ENCODE data around the gene RALY. TPM values are rescaled to one million over a fixed set of nuclear protein-coding genes. Genes with fewer than 3 reads are reported as not detected.

The RALY gene
- polyA plus RNA-seq, 2 donors, result 90.6 to 118 TPM

DNA sequence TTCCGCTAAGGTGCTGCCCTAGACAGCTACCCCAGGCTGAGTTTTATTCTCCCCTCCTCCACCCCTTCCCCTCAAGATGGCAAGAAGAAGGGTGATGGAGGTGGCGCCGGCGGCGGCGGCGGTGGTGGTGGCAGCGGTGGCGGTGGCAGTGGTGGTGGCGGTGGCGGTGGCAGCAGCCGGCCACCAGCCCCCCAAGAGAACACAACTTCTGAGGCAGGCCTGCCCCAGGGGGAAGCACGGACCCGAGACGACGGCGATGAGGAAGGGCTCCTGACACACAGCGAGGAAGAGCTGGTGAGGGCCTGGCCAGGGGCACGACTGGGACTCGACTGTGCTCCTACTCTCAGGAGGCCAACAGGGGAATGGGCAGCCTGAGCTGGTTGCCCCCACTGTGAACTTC lies 83.2 kb downstream of the RALY start:
- Histone ChIP-seq H3K4me3 (ENCODE audit: low read depth in 1 of 2, low read length in 2 of 2) (no peak overlapping the region), H3K27me3 (ENCODE audit: control insufficient read depth in 1 of 2, insufficient read depth in 2 of 2, low read length in 2 of 2) (no peaks in the 10 kb centered on the region), H3K9me3 (ENCODE audit: control insufficient read depth in 2 of 2, insufficient read depth in 1 of 2, low read depth in 1 of 2, low read length in 1 of 2) (no peaks in the 10 kb centered on the region), H3K4me1 (ENCODE audit: control insufficient read depth in 2 of 2, insufficient read depth in 2 of 2, low read length in 1 of 2) (no peaks in the 10 kb centered on the region), H3K36me3 (ENCODE audit: control insufficient read depth in 2 of 2, insufficient read depth in 2 of 2, low read length in 1 of 2) (peaks cover 19 to 66% of the 10 kb centered on the region in 2 donors), H3K27ac (ENCODE audit: low read depth in 2 of 2, low read length in 1 of 2) (no peak overlapping the region)
- 97 to 98% methylated on average over 19 to 20 of the region's 20 CpGs for WGBS, 2 donors

DNA sequence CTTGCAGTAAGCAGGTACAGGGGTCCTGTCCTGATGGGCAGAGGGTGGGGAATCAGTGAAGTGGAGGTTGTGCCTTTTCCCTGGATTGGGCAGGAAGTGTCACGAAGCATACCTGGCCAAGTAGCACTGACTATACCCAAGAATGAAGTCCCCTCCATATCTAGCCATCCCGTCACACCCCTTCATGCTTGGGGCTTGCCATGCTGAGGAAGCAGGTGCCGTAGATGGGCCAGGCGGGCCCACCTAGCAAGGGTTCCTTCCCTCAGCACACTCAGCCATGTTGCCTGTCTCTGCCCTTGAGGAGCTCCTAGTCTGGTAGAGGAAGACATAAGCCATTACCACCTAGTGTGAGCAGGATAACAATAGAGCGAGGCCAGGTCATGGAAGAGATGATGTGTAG lies 84.8 kb downstream of the RALY start:
- WGBS, 2 donors, result 97 to 100% methylated on average over 5 of the region's 5 CpGs

DNA sequence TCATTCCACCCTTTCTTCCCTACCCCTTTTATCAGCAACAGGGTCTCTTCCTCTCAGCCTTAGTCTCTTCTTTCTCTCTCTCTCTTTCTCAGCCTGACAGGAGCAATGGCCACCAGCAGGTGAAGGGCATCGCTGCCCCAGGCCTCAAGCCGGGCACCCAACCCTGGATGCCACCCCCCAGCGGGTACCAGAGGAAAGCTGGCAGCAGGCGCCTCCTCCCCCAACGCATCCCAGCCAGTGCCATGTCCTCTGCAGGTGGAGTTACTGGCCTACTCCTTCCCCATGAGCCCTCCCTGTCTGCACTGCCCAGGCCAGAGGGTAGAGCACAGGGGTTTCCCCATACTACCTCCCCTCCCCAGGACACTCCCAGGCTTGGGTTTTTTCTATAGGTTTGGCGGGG lies 86.1 kb downstream of the RALY start:
- no peaks in the 10 kb centered on the region for H3K27me3 ChIP-seq (ENCODE audit: control insufficient read depth in 1 of 2, insufficient read depth in 2 of 2, low read length in 2 of 2)
- 95 to 100% methylated on average over 6 of the region's 6 CpGs for WGBS, 2 donors
- no peak overlapping the region for H3K27ac ChIP-seq (ENCODE audit: low read depth in 2 of 2, low read length in 1 of 2)
- H3K4me3 ChIP-seq (ENCODE audit: low read depth in 1 of 2, low read length in 2 of 2), result no peak overlapping the region
- H3K4me1 ChIP-seq (ENCODE audit: control insufficient read depth in 2 of 2, insufficient read depth in 2 of 2, low read length in 1 of 2), result peaks cover 0 to 6% of the 10 kb centered on the region in 2 donors
- H3K36me3 ChIP-seq (ENCODE audit: control insufficient read depth in 2 of 2, insufficient read depth in 2 of 2, low read length in 1 of 2), result peaks cover 23 to 57% of the 10 kb centered on the region in 2 donors
- H3K9me3 ChIP-seq (ENCODE audit: control insufficient read depth in 2 of 2, insufficient read depth in 1 of 2, low read depth in 1 of 2, low read length in 1 of 2), result no peaks in the 10 kb centered on the region

More for the DNA sequence above, 84.8 kb downstream of the RALY start:
- Histone ChIP-seq H3K36me3 (ENCODE audit: control insufficient read depth in 2 of 2, insufficient read depth in 2 of 2, low read length in 1 of 2) (peaks cover 24 to 60% of the 10 kb centered on the region in 2 donors), H3K9me3 (ENCODE audit: control insufficient read depth in 2 of 2, insufficient read depth in 1 of 2, low read depth in 1 of 2, low read length in 1 of 2) (no peaks in the 10 kb centered on the region), H3K4me3 (ENCODE audit: low read depth in 1 of 2, low read length in 2 of 2) (no peak overlapping the region), H3K27me3 (ENCODE audit: control insufficient read depth in 1 of 2, insufficient read depth in 2 of 2, low read length in 2 of 2) (no peaks in the 10 kb centered on the region), H3K27ac (ENCODE audit: low read depth in 2 of 2, low read length in 1 of 2) (no peak overlapping the region), H3K4me1 (ENCODE audit: control insufficient read depth in 2 of 2, insufficient read depth in 2 of 2, low read length in 1 of 2) (peaks cover 0 to 6% of the 10 kb centered on the region in 2 donors)

DNA sequence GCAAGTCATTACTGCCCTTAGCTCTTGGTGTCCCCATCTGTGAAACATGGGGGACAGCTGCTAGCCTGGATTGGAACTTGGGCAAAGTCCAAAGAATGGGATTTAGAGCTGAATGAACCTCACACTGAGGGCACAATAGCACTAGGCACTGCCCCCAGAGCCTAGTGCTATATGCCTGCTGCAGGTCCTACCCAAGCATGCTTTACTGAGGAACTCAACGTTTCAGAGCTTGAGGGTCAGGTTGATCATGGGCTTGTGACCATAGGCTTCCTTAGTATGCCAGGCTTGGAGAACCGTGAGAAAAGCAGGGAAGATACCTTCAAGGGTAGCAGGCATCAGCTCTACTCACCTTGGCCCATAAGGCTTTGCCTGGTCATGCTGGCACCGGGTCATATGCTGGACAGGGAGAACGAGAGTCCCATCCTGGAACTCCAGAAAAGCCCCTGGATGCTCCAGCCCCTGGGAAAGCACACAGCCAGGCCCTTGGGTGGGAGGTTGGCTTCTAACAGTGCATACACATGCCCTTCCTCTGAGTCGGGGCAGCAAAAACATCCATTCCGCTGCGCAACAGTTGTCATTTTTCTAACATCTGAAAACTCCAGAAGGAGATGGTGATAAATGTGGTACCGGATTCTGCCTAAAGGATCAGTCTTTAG lies 88.6 kb downstream of the RALY start:
- Histone ChIP-seq H3K4me1 (ENCODE audit: control insufficient read depth in 2 of 2, insufficient read depth in 2 of 2, low read length in 1 of 2) (peaks cover 0 to 6% of the 10 kb centered on the region in 2 donors), H3K9me3 (ENCODE audit: control insufficient read depth in 2 of 2, insufficient read depth in 1 of 2, low read depth in 1 of 2, low read length in 1 of 2) (no peaks in the 10 kb centered on the region), H3K27ac (ENCODE audit: low read depth in 2 of 2, low read length in 1 of 2) (peak overlapping the region in 1 of 2 donors; percentile 17), H3K36me3 (ENCODE audit: control insufficient read depth in 2 of 2, insufficient read depth in 2 of 2, low read length in 1 of 2) (peaks cover 19 to 43% of the 10 kb centered on the region in 2 donors), H3K27me3 (ENCODE audit: control insufficient read depth in 1 of 2, insufficient read depth in 2 of 2, low read length in 2 of 2) (no peaks in the 10 kb centered on the region), H3K4me3 (ENCODE audit: low read depth in 1 of 2, low read length in 2 of 2) (no peak overlapping the region)
- 90 to 93% methylated on average over 8 of the region's 8 CpGs for WGBS, 2 donors

DNA sequence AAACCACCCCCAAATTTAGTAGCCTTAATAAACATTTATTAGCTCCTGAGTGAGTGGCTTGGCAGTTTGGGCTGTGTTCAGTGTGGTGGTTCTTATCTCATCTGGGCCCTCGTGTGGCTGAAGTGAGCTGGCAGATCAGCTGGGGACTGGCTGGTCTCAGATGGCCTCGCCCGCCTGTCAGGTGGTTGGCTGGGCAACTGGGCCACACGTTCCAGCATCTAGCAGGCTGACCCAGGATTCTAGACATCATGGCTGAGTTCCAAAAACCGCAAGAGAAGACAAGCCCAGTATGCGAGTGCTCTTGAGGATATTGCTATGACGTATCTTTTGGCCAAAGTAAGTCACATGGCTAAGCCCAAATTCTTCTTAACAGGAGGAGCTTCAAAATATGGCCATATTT lies 89.4 kb downstream of the RALY start:
- Histone ChIP-seq H3K9me3 (ENCODE audit: control insufficient read depth in 2 of 2, insufficient read depth in 1 of 2, low read depth in 1 of 2, low read length in 1 of 2) (no peaks in the 10 kb centered on the region), H3K27me3 (ENCODE audit: control insufficient read depth in 1 of 2, insufficient read depth in 2 of 2, low read length in 2 of 2) (no peaks in the 10 kb centered on the region), H3K4me3 (ENCODE audit: low read depth in 1 of 2, low read length in 2 of 2) (no peak overlapping the region), H3K36me3 (ENCODE audit: control insufficient read depth in 2 of 2, insufficient read depth in 2 of 2, low read length in 1 of 2) (peaks cover 18 to 35% of the 10 kb centered on the region in 2 donors), H3K27ac (ENCODE audit: low read depth in 2 of 2, low read length in 1 of 2) (peak overlapping the region in 1 of 2 donors; percentile 6), H3K4me1 (ENCODE audit: control insufficient read depth in 2 of 2, insufficient read depth in 2 of 2, low read length in 1 of 2) (peaks cover 0 to 6% of the 10 kb centered on the region in 2 donors)
- 25 to 28% methylated on average over 7 of the region's 7 CpGs for WGBS, 2 donors

DNA sequence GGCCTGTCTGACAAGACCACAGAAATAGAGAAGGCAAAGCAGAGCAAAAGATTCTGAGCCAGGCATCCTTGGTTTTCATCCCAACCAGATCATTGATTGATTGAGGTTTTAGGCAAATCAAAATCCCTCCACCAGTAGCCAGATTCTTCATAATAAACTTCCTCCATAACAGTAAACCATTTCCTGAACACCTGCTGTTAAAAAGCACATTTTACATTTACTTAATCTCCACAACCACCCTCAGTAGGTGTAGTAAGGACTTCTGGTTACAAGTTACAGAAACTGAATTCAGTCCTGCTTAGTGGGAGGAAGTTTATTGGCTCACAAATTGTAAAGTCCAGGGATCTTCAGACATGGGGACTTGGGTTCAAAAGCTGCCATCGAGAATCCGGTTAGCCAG lies 90.1 kb downstream of the RALY start:
- Histone ChIP-seq H3K27ac (ENCODE audit: low read depth in 2 of 2, low read length in 1 of 2) (no peak overlapping the region), H3K36me3 (ENCODE audit: control insufficient read depth in 2 of 2, insufficient read depth in 2 of 2, low read length in 1 of 2) (peaks cover 17 to 33% of the 10 kb centered on the region in 2 donors), H3K4me3 (ENCODE audit: low read depth in 1 of 2, low read length in 2 of 2) (no peak overlapping the region), H3K27me3 (ENCODE audit: control insufficient read depth in 1 of 2, insufficient read depth in 2 of 2, low read length in 2 of 2) (no peaks in the 10 kb centered on the region), H3K9me3 (ENCODE audit: control insufficient read depth in 2 of 2, insufficient read depth in 1 of 2, low read depth in 1 of 2, low read length in 1 of 2) (no peaks in the 10 kb centered on the region), H3K4me1 (ENCODE audit: control insufficient read depth in 2 of 2, insufficient read depth in 2 of 2, low read length in 1 of 2) (peaks cover 0 to 6% of the 10 kb centered on the region in 2 donors)
- WGBS, 2 donors, result 94 to 95% methylated on average over 2 of the region's 2 CpGs

DNA sequence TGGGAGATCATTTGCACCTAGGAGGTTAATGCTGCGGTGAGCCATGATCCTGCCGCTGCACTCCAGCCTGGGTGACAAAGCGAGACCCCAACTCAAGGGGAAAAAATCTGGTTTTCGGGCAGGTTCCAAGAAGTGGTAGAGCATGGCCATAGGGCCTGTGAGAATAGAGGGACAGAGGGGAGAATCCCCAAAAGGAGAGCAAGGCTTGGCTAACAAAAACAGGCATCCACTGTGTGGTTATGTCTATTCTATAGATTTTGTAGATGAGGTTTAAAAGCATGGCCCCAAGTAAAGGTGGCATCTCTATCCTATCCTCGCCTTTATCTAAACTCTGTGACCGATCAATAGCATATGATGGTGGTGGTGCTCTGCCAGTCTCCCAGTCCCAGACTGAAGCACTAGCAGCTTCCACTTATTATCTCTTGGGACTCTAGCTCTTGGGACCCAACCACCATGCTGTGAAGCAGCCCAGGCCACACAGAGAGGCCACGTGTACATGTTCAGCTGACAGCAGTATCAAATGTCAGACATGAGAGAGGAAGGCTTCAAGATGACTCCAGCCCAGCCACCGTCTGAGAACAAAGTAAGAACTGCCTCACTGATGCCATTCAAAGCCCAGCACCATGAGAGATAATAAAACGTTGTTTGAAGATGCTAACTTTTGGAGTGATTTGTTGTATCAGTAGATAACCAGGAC lies 90.7 kb downstream of the RALY start:
- 86 to 92% methylated on average over 9 of the region's 9 CpGs for WGBS, 2 donors
- Histone ChIP-seq H3K4me3 (ENCODE audit: low read depth in 1 of 2, low read length in 2 of 2) (no peak overlapping the region), H3K27me3 (ENCODE audit: control insufficient read depth in 1 of 2, insufficient read depth in 2 of 2, low read length in 2 of 2) (no peaks in the 10 kb centered on the region), H3K4me1 (ENCODE audit: control insufficient read depth in 2 of 2, insufficient read depth in 2 of 2, low read length in 1 of 2) (peaks cover 0 to 6% of the 10 kb centered on the region in 2 donors), H3K9me3 (ENCODE audit: control insufficient read depth in 2 of 2, insufficient read depth in 1 of 2, low read depth in 1 of 2, low read length in 1 of 2) (no peaks in the 10 kb centered on the region), H3K27ac (ENCODE audit: low read depth in 2 of 2, low read length in 1 of 2) (no peak overlapping the region), H3K36me3 (ENCODE audit: control insufficient read depth in 2 of 2, insufficient read depth in 2 of 2, low read length in 1 of 2) (peaks cover 19 to 32% of the 10 kb centered on the region in 2 donors)

DNA sequence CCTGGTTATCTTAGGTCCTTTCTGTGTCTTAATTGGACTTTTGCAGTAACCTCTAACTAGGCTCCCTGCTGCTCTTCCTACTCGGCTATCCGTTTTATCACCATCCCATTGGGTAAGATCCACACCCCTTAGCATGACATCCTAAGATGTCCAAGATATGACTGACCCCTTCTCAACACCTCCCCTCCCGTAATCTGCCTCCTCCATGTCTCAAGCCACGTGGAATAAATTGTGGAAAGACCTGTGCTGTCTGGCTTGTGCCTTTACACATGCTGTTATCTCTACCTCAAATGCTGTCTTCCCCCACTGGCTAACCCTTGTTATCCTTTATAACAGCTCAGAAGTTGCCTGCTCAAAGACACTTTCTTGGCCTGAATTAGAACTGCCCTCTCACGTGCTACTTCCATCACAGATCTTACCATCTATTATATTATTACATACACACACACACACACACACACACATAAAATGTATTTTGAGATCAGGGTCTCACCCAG lies 91.9 kb downstream of the RALY start:
- no peak overlapping the region for H3K27ac ChIP-seq (ENCODE audit: low read depth in 2 of 2, low read length in 1 of 2)
- H3K4me3 ChIP-seq (ENCODE audit: low read depth in 1 of 2, low read length in 2 of 2), result peak overlapping the region in 1 of 2 donors; percentile 7
- H3K36me3 ChIP-seq (ENCODE audit: control insufficient read depth in 2 of 2, insufficient read depth in 2 of 2, low read length in 1 of 2), result peaks cover 19 to 28% of the 10 kb centered on the region in 2 donors
- H3K27me3 ChIP-seq (ENCODE audit: control insufficient read depth in 1 of 2, insufficient read depth in 2 of 2, low read length in 2 of 2), result no peaks in the 10 kb centered on the region
- WGBS, 2 donors, result 92% methylated on average over 5 of the region's 5 CpGs
- H3K9me3 ChIP-seq (ENCODE audit: control insufficient read depth in 2 of 2, insufficient read depth in 1 of 2, low read depth in 1 of 2, low read length in 1 of 2), result no peaks in the 10 kb centered on the region
- H3K4me1 ChIP-seq (ENCODE audit: control insufficient read depth in 2 of 2, insufficient read depth in 2 of 2, low read length in 1 of 2), result peaks cover 0 to 6% of the 10 kb centered on the region in 2 donors

DNA sequence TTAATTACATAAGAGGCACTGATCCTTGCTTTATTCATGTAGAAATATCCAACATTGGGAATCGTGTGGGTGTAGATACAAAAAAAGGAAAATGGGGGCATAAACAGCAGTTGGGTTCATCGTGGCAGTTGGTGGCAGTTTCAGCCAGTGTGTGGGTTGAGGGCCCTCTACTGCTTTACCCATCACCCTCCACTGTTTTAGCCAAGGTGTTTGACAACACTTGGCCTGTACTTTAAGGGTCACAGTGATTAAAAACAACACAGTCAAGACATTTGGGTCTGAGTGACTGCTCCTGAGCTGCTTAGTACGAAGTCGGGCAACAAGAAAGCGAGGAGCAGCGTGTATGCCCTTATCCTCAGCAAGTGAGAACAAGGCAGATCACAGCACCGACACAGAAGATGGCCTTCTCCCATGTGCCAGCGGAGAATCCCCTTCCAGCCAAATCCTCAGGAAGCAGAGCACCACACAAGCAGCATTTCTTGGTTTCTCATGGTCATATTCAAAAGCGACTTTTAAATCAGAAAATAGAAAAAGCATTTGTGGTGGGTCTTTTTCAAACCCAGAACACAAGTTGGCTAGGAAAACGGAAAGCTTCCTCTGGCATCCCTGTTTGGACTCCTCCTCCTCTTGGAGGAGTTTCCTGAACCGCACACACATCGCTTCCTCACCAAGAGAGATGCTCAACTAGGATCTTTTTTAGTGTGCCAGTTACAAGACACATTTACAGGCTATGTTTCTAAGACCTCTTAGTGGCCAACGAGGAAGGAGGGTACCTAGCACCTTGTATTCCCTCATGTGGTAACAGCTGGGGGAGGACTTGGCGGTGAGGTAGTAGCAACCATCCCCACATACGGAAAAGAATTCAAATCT lies 94.8 kb downstream of the RALY start:
- Histone ChIP-seq H3K27me3 (ENCODE audit: control insufficient read depth in 1 of 2, insufficient read depth in 2 of 2, low read length in 2 of 2) (no peaks in the 10 kb centered on the region), H3K4me1 (ENCODE audit: control insufficient read depth in 2 of 2, insufficient read depth in 2 of 2, low read length in 1 of 2) (no peaks in the 10 kb centered on the region), H3K4me3 (ENCODE audit: low read depth in 1 of 2, low read length in 2 of 2) (no peak overlapping the region), H3K36me3 (ENCODE audit: control insufficient read depth in 2 of 2, insufficient read depth in 2 of 2, low read length in 1 of 2) (peaks cover 10 to 18% of the 10 kb centered on the region in 2 donors), H3K9me3 (ENCODE audit: control insufficient read depth in 2 of 2, insufficient read depth in 1 of 2, low read depth in 1 of 2, low read length in 1 of 2) (no peaks in the 10 kb centered on the region), H3K27ac (ENCODE audit: low read depth in 2 of 2, low read length in 1 of 2) (no peak overlapping the region)
- WGBS, 2 donors, result 83 to 85% methylated on average over 15 of the region's 15 CpGs
